Naive thymus-derived CD4-positive, alpha-beta T cell (primary cell): ENCODE data around the gene MDM2. TPM values are rescaled to one million over a fixed set of nuclear protein-coding genes. Genes with fewer than 3 reads are reported as not detected.

Experiments used
- ATAC-seq: fragments of 150-1000 bp; cut with Tn5 transposase; 2 replicates; pipeline ENCODE4 v1.10.0; 2021; ENCODE audit warnings: mild to moderate bottlenecking, moderate library complexity
- CTCF ChIA-PET: fragments of 350-600 bp; sonication (Branson Sonifier 250); formaldehyde crosslinking; loops from one replicate; lab custom pipeline; 2021; ENCODE audit warnings: antibody characterized with exemption; lab: Charles Lee
- POLR2A ChIA-PET: fragments of 350-600 bp; sonication (Branson Sonifier 250); formaldehyde crosslinking; loops from one replicate; lab custom pipeline; 2021; ENCODE audit warnings: antibody characterized with exemption, inconsistent platforms; lab: Charles Lee
- DNase-seq, 9 donors: peaks; one replicate each; pipeline versions ENCODE4 v3.0.0 to v3.0.0-alpha.2; 2020 to 2022; ENCODE audit warnings: mixed read lengths in 1 of 9
- H3K27ac ChIP-seq: one replicate; pipeline ENCODE4 v1.7.0; 2013; ENCODE audit warnings: mild to moderate bottlenecking, low read depth, low read length, moderate library complexity
- H3K27me3 ChIP-seq, 2 donors: one replicate each; pipeline ENCODE4 v1.7.0; 2013; ENCODE audit warnings: low read length in 2 of 2, mild to moderate bottlenecking in 2 of 2, moderate library complexity in 2 of 2; ENCODE audit not compliant: control insufficient read depth in 2 of 2, insufficient read depth in 2 of 2
- H3K36me3 ChIP-seq, 3 experiments: 1 replicate in 2 of 3; 2 replicates in 1 of 3; pipeline ENCODE4 v1.7.0; 2013; ENCODE audit warnings: low read length in 3 of 3, mild to moderate bottlenecking in 3 of 3, moderate library complexity in 1 of 3; ENCODE audit not compliant: insufficient read depth in 3 of 3, control insufficient read depth in 2 of 3
- H3K4me1 ChIP-seq, 2 donors: one replicate each; pipeline ENCODE4 v1.7.0; 2013; ENCODE audit warnings: low read length in 2 of 2, mild to moderate bottlenecking in 2 of 2, moderate library complexity in 1 of 2; ENCODE audit not compliant: control insufficient read depth in 2 of 2, insufficient read depth in 2 of 2
- H3K4me3 ChIP-seq: 2 replicates; pipeline ENCODE4 v1.7.0; 2013; ENCODE audit warnings: mild to moderate bottlenecking, low read length
- H3K9me3 ChIP-seq, 3 experiments: 1 replicate in 2 of 3; 2 replicates in 1 of 3; pipeline ENCODE4 v1.7.0; 2013; ENCODE audit warnings: low read length in 3 of 3; ENCODE audit not compliant: control insufficient read depth in 2 of 3
- H3K27ac Mint-ChIP-seq, 9 donors: one replicate each; pipeline ENCODE4 v1.8.0; 2020 to 2022; ENCODE audit warnings: mixed read lengths in 9 of 9, mild to moderate bottlenecking in 8 of 9, moderate library complexity in 5 of 9, inconsistent platforms in 2 of 9
- H3K27me3 Mint-ChIP-seq, 5 donors: one replicate each; pipeline ENCODE4 v1.8.0; 2021 to 2022; ENCODE audit warnings: mixed read lengths in 5 of 5, mild to moderate bottlenecking in 1 of 5
- H3K36me3 Mint-ChIP-seq, 5 donors: one replicate each; pipeline ENCODE4 v1.8.0; 2020 to 2022; ENCODE audit warnings: mixed read lengths in 5 of 5, mild to moderate bottlenecking in 3 of 5, inconsistent platforms in 1 of 5
- H3K4me1 Mint-ChIP-seq, 7 donors: one replicate each; pipeline ENCODE4 v1.8.0; 2020 to 2022; ENCODE audit warnings: mixed read lengths in 7 of 7, mild to moderate bottlenecking in 3 of 7, inconsistent platforms in 1 of 7
- H3K4me3 Mint-ChIP-seq, 10 donors: one replicate each; pipeline ENCODE4 v1.8.0; 2020 to 2022; ENCODE audit warnings: mild to moderate bottlenecking in 10 of 10, mixed read lengths in 10 of 10, moderate library complexity in 6 of 10, inconsistent platforms in 2 of 10
- H3K9me3 Mint-ChIP-seq, 11 donors: one replicate each; pipeline ENCODE4 v1.8.0; 2020 to 2022; ENCODE audit warnings: mixed read lengths in 11 of 11, mild to moderate bottlenecking in 4 of 11, inconsistent platforms in 1 of 11, moderate library complexity in 1 of 11
- intact Hi-C, 2 donors: fragments of 100-400 bp; cut with micrococcal nuclease; formaldehyde crosslinking; loops; one replicate each; pipeline ENCODE4 v1.15.1; 2023
- polyA plus RNA-seq, 2 donors: library from polyadenylated mRNA; unstranded; fragments of 300-500 nt; fragmentation: Illumina TruSeq; gene quantifications; one replicate each; pipeline ENCODE4 v1.2.3, GENCODE V29; 2021
- total RNA-seq, 6 experiments: library from RNA in 5 of 6; stranded (reverse) in 5 of 6; gene quantifications; 1 replicate in 5 of 6; 2 replicates in 1 of 6; pipeline ENCODE4 v1.2.3 and lab custom pipeline; 2021 to 2026

Gene MDM2
- total and polyA plus RNA-seq, 7 experiments from 2014 or later = 14.5 to 271 (median 79.8) TPM

DNA sequence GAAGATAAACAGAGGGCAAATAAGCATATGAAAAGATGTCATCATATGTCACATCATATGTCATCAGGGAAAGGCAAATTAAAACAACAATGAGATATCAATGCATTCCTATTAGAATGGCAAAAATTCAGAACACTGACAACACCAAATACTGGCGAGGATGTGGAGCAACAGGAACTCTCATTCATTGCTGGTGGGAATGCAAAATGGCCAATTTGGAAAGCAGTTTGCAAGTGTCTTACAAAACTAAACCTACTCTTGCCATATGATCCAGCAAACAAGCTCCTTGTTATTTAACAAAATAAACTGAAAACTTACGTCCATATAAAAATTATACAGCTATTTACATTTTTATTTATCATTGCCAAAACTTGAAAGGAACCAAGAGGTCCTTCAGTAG, 92.3 kb downstream of the MDM2 start:
- no peak for DNase-seq
- ChIA-PET POLR2A (no interaction called here), CTCF (no interaction called here)
- no peak for ATAC-seq
- H3K4me1 ChIP-seq = no peaks in the 10 kb centered on the region
- H3K9me3 ChIP-seq = no peaks in the 10 kb centered on the region
- H3K36me3 ChIP-seq = no peaks in the 10 kb centered on the region
- Mint-ChIP-seq H3K27me3 (peaks cover 0 to 14% (median 0%) of the 10 kb centered on the region in 5 donors), H3K9me3 (no peaks in the 10 kb centered on the region), H3K36me3 (peaks cover 0 to 7% (median 0%) of the 10 kb centered on the region in 5 donors), H3K4me3 (no peak overlapping the region), H3K4me1 (peaks cover 0 to 1% (median 0%) of the 10 kb centered on the region in 7 donors), H3K27ac (no peak overlapping the region)
- intact Hi-C loops = no loop called here
- no peaks in the 10 kb centered on the region for H3K27me3 ChIP-seq
- no peak overlapping the region for H3K27ac ChIP-seq
- no peak overlapping the region for H3K4me3 ChIP-seq

Other genes starting within 250 kb of the MDM2 start
- gene RAP1B, start 197.3 kb upstream of the MDM2 start, total RNA-seq = 100 to 1,000 TPM; 202 to 287 (median 223) TPM
- 100 to 1,000 TPM; 482 to 596 TPM for gene RAP1B, start 197.3 kb upstream of the MDM2 start, polyA plus RNA-seq
- 10 to 100 TPM; 45.2 to 80.9 (median 69.0) TPM for gene NUP107, start 121.2 kb upstream of the MDM2 start, total RNA-seq
- gene NUP107, start 121.2 kb upstream of the MDM2 start, polyA plus RNA-seq = 10 to 100 TPM; 25.5 to 48.9 TPM
- 10 to 100 TPM in 1 of 5 experiments, 1 to 10 TPM in 4; 9.0 to 12.1 (median 9.2) TPM for gene SLC35E3, start 62.0 kb upstream of the MDM2 start, total RNA-seq
- gene SLC35E3, start 62.0 kb upstream of the MDM2 start, polyA plus RNA-seq = 10 to 100 TPM in 1 of 2 donors, 1 to 10 TPM in 1; 4.8 to 11.5 TPM
- 1 to 10 TPM; 1.0 to 5.9 (median 2.7) TPM for gene CPM, start 125.0 kb downstream of the MDM2 start, total RNA-seq
- 1 to 10 TPM in 1 of 2 donors, under 1 TPM in 1; 0.06 to 1.8 TPM for gene CPM, start 125.0 kb downstream of the MDM2 start, polyA plus RNA-seq